Measurements from ENCODE around the gene STX8.
A peak's percentile ranks its signal among the peaks of the same experiment; 100 is the strongest.

GRCh38 chr17:9575381-9576101, at the start of gene STX8:
- TF ChIP-seq POLR2A (IDR thresholded peaks at IDR 0.05) = peak in 1 of 2 donors; percentile 19
- TF ChIP-seq, protein P1, sequence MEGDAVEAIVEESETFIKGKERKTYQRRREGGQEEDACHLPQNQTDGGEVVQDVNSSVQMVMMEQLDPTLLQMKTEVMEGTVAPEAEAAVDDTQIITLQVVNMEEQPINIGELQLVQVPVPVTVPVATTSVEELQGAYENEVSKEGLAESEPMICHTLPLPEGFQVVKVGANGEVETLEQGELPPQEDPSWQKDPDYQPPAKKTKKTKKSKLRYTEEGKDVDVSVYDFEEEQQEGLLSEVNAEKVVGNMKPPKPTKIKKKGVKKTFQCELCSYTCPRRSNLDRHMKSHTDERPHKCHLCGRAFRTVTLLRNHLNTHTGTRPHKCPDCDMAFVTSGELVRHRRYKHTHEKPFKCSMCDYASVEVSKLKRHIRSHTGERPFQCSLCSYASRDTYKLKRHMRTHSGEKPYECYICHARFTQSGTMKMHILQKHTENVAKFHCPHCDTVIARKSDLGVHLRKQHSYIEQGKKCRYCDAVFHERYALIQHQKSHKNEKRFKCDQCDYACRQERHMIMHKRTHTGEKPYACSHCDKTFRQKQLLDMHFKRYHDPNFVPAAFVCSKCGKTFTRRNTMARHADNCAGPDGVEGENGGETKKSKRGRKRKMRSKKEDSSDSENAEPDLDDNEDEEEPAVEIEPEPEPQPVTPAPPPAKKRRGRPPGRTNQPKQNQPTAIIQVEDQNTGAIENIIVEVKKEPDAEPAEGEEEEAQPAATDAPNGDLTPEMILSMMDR (IDR thresholded peaks at IDR 0.05) = peak in 1 of 4 experiments; percentile 20
